ENCODE data around the gene MOB1B. TPM values are rescaled to one million over a fixed set of nuclear protein-coding genes. Genes with fewer than 3 reads are reported as not detected.

The MOB1B gene
- total RNA-seq, 6 donors from 2014 or later, result 10.5 to 34.3 (median 24.2) TPM

DNA sequence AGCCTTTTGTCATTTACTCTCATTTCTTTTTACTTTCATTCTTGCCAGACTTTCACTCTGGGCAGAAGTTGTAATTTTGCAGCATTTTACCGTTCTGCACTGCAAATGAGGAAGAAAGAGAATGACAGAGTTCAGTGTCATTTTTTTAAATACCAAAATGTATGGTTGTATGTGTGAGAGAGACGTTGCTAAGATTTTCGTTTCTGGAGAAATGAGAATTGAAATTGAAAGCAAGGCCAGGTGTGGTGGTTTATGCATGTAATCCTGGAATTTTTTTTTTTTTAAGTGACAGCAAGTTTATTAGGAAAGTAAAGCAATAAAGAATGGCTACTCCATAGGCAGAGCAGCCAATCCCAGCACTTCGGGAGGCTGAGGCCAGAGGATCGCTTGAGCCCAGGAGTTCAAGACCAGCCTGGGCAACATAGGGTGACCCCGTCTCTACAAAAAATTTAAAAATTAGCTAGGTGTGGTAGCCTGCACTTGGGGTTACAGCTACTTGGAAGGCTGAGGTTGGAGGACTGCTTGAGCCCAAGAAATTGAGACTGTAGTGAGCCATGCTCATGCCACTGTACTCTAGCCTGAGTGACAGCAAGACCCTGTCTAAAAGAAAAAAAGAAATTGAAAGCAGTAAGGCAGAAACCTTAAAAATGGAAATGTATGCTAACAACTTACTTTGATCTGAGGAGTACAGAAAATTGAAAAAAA, 104.2 kb downstream of the MOB1B start:
- 67 to 74% methylated on average over 6 of the region's 6 CpGs for WGBS, 2 donors
- Histone ChIP-seq H3K27ac (no peak overlapping the region), H3K4me1 (no peaks in the 10 kb centered on the region), H3K4me3 (no peak overlapping the region), H3K9me3 (no peaks in the 10 kb centered on the region), H3K27me3 (no peaks in the 10 kb centered on the region), H3K36me3 (no peaks in the 10 kb centered on the region)
- TF ChIP-seq, protein P1, sequence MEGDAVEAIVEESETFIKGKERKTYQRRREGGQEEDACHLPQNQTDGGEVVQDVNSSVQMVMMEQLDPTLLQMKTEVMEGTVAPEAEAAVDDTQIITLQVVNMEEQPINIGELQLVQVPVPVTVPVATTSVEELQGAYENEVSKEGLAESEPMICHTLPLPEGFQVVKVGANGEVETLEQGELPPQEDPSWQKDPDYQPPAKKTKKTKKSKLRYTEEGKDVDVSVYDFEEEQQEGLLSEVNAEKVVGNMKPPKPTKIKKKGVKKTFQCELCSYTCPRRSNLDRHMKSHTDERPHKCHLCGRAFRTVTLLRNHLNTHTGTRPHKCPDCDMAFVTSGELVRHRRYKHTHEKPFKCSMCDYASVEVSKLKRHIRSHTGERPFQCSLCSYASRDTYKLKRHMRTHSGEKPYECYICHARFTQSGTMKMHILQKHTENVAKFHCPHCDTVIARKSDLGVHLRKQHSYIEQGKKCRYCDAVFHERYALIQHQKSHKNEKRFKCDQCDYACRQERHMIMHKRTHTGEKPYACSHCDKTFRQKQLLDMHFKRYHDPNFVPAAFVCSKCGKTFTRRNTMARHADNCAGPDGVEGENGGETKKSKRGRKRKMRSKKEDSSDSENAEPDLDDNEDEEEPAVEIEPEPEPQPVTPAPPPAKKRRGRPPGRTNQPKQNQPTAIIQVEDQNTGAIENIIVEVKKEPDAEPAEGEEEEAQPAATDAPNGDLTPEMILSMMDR (IDR thresholded peaks at IDR 0.05), result no peak
- TF ChIP-seq EP300 (IDR thresholded peaks at IDR 0.05) (no peak), POLR2A (IDR thresholded peaks at IDR 0.05) (no peak), POLR2AphosphoS5 (IDR thresholded peaks at IDR 0.05) (no peak)
- DNase-seq, result no peak
- ATAC-seq (ENCODE audit: low FRiP score in 2 of 2), result no peak

DNA sequence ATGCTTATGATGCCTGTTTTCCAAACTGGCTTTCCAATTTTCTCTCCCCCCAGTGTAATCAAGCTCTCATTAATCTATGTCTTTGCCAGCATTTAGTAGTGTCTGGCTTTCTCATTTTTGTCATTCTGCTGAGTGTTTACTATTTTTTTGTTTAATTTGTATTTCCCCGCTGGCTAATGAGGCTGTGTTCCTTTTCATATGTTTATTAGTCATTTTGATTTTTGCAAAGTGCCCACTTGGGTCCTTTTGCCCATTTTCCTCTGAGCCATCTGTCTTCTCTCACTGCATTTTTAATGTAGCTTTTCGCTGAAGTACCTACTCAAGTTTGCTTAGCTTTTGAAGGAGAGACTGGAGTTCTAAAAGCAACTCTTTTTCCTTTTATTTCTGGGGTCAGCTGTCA, 106.0 kb downstream of the MOB1B start:
- Histone ChIP-seq H3K9me3 (no peaks in the 10 kb centered on the region), H3K4me3 (no peak overlapping the region), H3K27me3 (no peaks in the 10 kb centered on the region), H3K4me1 (no peaks in the 10 kb centered on the region), H3K36me3 (no peaks in the 10 kb centered on the region), H3K27ac (no peak overlapping the region)
- WGBS, 2 donors, result 85 to 90% methylated on average over 2 of the region's 2 CpGs
- ATAC-seq (ENCODE audit: low FRiP score in 2 of 2), result no peak
- TF ChIP-seq, protein P1 (IDR thresholded peaks at IDR 0.05), result no peak
- TF ChIP-seq POLR2A (IDR thresholded peaks at IDR 0.05), result no peak
- TF ChIP-seq EP300 (IDR thresholded peaks at IDR 0.05), result no peak
- no peak for TF ChIP-seq POLR2AphosphoS5 (IDR thresholded peaks at IDR 0.05)
- DNase-seq, result no peak

DNA sequence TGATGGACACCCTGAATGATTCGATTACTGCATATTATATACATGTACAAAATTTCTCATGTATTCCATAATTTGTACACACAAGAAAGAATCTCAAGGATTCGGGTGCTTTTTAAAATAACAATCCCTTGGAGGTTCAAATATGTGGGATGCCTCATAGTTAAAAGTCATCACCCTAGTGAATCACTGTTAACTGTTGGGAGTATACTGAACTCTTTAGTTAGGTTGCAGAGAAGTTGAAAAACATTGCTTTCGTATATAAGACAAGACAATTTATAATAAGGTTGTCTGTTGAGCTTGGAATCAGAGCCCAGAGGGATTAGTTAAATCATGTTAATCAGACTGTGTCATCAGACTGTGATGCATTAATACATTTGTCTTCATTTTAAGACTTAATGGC, 106.9 kb downstream of the MOB1B start:
- WGBS, 2 donors, result 89 to 91% methylated on average over 3 of the region's 3 CpGs
- Histone ChIP-seq H3K4me1 (no peaks in the 10 kb centered on the region), H3K27me3 (no peaks in the 10 kb centered on the region), H3K27ac (no peak overlapping the region), H3K36me3 (no peaks in the 10 kb centered on the region), H3K4me3 (no peak overlapping the region), H3K9me3 (no peaks in the 10 kb centered on the region)
- DNase-seq (no peak), ATAC-seq (ENCODE audit: low FRiP score in 2 of 2) (no peak)
- TF ChIP-seq EP300 (IDR thresholded peaks at IDR 0.05), result no peak
- TF ChIP-seq, protein P1 (IDR thresholded peaks at IDR 0.05), result no peak
- no peak for TF ChIP-seq POLR2A (IDR thresholded peaks at IDR 0.05)
- no peak for TF ChIP-seq POLR2AphosphoS5 (IDR thresholded peaks at IDR 0.05)

DNA sequence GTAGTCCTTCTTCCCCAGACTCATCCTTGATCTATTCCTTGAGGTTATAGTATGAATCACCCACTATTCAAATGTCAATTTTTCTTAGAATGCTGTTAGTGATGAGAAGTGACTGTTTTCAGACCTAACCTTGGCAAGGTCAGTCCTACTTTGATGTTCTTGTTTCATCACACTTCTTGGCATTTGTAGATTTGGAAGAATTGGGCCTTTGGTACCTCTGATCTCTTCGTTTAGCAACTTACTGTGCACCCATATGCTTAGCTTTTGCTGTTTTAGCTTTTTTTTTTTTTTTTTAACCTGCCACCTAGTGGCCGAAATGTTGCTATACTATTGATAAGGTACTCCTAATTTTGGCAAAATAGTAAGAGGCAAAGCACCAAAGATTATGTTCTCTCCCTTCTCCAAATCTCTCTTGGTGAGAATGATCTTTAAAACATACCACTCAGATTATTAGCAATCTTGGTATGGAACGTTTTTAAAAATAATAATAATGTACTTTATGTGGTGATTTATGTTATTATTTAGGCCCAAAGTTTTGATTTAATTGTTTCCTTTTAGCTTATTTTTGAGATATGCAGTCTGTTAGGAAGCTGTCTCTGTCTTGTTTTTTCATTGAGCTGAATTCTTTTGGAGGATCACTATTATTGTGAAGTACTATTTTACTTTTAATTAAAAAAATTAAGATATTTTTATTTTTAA, 107.9 kb downstream of the MOB1B start:
- H3K36me3 ChIP-seq, result no peaks in the 10 kb centered on the region
- H3K4me3 ChIP-seq, result no peak overlapping the region
- no peaks in the 10 kb centered on the region for H3K27me3 ChIP-seq
- no peaks in the 10 kb centered on the region for H3K9me3 ChIP-seq
- H3K4me1 ChIP-seq, result no peaks in the 10 kb centered on the region
- TF ChIP-seq, protein P1 (IDR thresholded peaks at IDR 0.05), result peak; percentile 26 to 62 (median 50)
- no peak for TF ChIP-seq POLR2A (IDR thresholded peaks at IDR 0.05)
- no peak for TF ChIP-seq EP300 (IDR thresholded peaks at IDR 0.05)
- TF ChIP-seq POLR2AphosphoS5 (IDR thresholded peaks at IDR 0.05), result no peak
- DNase-seq (no peak), ATAC-seq (ENCODE audit: low FRiP score in 2 of 2) (peak in 1 of 2 donors; percentile 64)
- WGBS, 2 donors, result 5 to 8% methylated on average over 3 of the region's 3 CpGs
- H3K27ac ChIP-seq, result no peak overlapping the region

All from upper lobe of left lung (tissue), 6 donors.